HCT116 (cell line): ENCODE results near the gene GID4. TPM values are rescaled to one million over a fixed set of nuclear protein-coding genes. Genes with fewer than 3 reads are reported as not detected.

Experiments used
- ATAC-seq: fragments of 200-7000 bp; cut with Tn5 transposase; 2 replicates; pipeline ENCODE4 v1.9.1; 2020; ENCODE audit warnings: mild to moderate bottlenecking, moderate library complexity
- BruUV-seq: library from RNA; stranded (reverse); fragments of 400-500 nt; replicated peaks from 2 replicates; lab custom pipeline; 2021; lab: Mats Ljungman, UMichigan
- CTCF ChIA-PET: fragments of 300-600 bp; sonication (Branson Sonifier 250); formaldehyde crosslinking; loops from one replicate; lab custom pipeline; 2021; ENCODE audit warnings: antibody characterized with exemption; lab: Charles Lee
- POLR2A ChIA-PET: fragments of 300-600, 350-600 bp; sonication (Branson Sonifier 250); formaldehyde crosslinking; loops from one replicate; lab custom pipeline; 2021; ENCODE audit warnings: antibody characterized with exemption; lab: Charles Lee
- RAD21 ChIA-PET, 2 experiments: fragments of 300-600 bp; sonication (Branson Sonifier 250); formaldehyde crosslinking; loops; one replicate each; lab custom pipeline; 2023; ENCODE audit warnings: low total read pairs in 2 of 2; ENCODE audit not compliant: uncharacterized antibody in 2 of 2, unreplicated experiment in 2 of 2, low non-redundant PET in 1 of 2; lab: Charles Lee
- DNase-seq: peaks from one replicate; pipeline ENCODE4 v3.0.0-alpha.2; 2010; ENCODE audit warnings: low read depth, low spot score
- H2AFZ ChIP-seq: fragments of 200-600 bp; shearing (Covaris generic), sonication (generic); 2 replicates; pipeline ENCODE4 v1.6.1; 2017; ENCODE audit warnings: low read depth, mixed run types, mixed read lengths, antibody characterized with exemption, low read length; ENCODE audit not compliant: poor library complexity, severe bottlenecking
- H3K27ac ChIP-seq: 2 replicates; pipeline ENCODE4 v1.5.1; 2012; ENCODE audit warnings: low read depth, low read length
- H3K27me3 ChIP-seq: fragments of 200-600 bp; sonication (generic); 2 replicates; pipeline ENCODE4 v1.6.1; 2016; ENCODE audit warnings: mixed run types, low read length, mixed read lengths; ENCODE audit not compliant: insufficient read depth
- H3K36me3 ChIP-seq, 2 experiments: fragments of 200-500 bp in 1 of 2; fragments of 200-600 bp in 1 of 2; sonication (Bioruptor generic) in 1 of 2; sonication (generic) in 1 of 2; 2 replicates each; pipeline versions ENCODE4 v1.5.1 to v1.6.1; 2014 to 2016; ENCODE audit warnings: low read length in 2 of 2, inconsistent platforms in 1 of 2, mixed read lengths in 1 of 2, mixed run types in 1 of 2; ENCODE audit not compliant: insufficient read depth in 2 of 2, control insufficient read depth in 1 of 2
- H3K4me1 ChIP-seq, 2 experiments: fragments of 200-600 bp in 1 of 2; sonication (generic) in 1 of 2; 2 replicates each; pipeline versions ENCODE4 v1.5.1 to v1.6.1; 2012 to 2017; ENCODE audit warnings: low read length in 2 of 2, inconsistent platforms in 1 of 2, mild to moderate bottlenecking in 1 of 2, mixed read lengths in 1 of 2, mixed run types in 1 of 2, moderate library complexity in 1 of 2; ENCODE audit not compliant: insufficient read depth in 2 of 2, control insufficient read depth in 1 of 2
- H3K4me2 ChIP-seq: fragments of 200-600 bp; sonication (generic); 2 replicates; pipeline ENCODE4 v1.6.1; 2017; ENCODE audit warnings: mixed run types, low read length, mixed read lengths
- H3K4me3 ChIP-seq, 2 experiments: fragments of 200-600 bp in 1 of 2; sonication (generic) in 1 of 2; replicated peaks in 1 of 2; 2 replicates each; pipeline ENCODE4 v1.5.1; 2011 to 2016; ENCODE audit warnings: low read length in 2 of 2, control low read depth in 1 of 2, low read depth in 1 of 2, mild to moderate bottlenecking in 1 of 2, mixed read lengths in 1 of 2, mixed run types in 1 of 2
- H3K79me2 ChIP-seq: fragments of 200-600 bp; sonication (generic); 2 replicates; pipeline ENCODE4 v1.6.1; 2017; ENCODE audit warnings: mild to moderate bottlenecking, mixed run types, low read length, moderate library complexity, mixed read lengths; ENCODE audit not compliant: insufficient read depth
- H3K9ac ChIP-seq: fragments of 200-600 bp; sonication (generic); 2 replicates; pipeline ENCODE4 v1.6.1; 2016; ENCODE audit warnings: low read length, mixed read lengths
- H3K9me2 ChIP-seq: fragments of 200-600 bp; sonication (generic), shearing (Covaris generic); 2 replicates; pipeline ENCODE4 v1.6.1; 2017; ENCODE audit warnings: mixed run types, mild to moderate bottlenecking, moderate library complexity; ENCODE audit not compliant: insufficient read depth
- H3K9me3 ChIP-seq, 2 experiments: fragments of 200-500 bp in 1 of 2; fragments of 200-600 bp in 1 of 2; sonication (Bioruptor generic) in 1 of 2; sonication (generic) in 1 of 2; 2 replicates each; pipeline ENCODE4 v1.6.1; 2014 to 2017; ENCODE audit warnings: low read length in 2 of 2, mixed read lengths in 2 of 2, inconsistent platforms in 1 of 2, low read depth in 1 of 2, mild to moderate bottlenecking in 1 of 2, mixed run types in 1 of 2, moderate library complexity in 1 of 2; ENCODE audit not compliant: control insufficient read depth in 1 of 2, insufficient read depth in 1 of 2
- H4K20me1 ChIP-seq: fragments of 200-600 bp; sonication (generic), shearing (Covaris generic); 2 replicates; pipeline ENCODE4 v1.6.1; 2017; ENCODE audit warnings: mixed run types, mild to moderate bottlenecking, moderate library complexity; ENCODE audit not compliant: insufficient read depth
- CBX3 ChIP-seq: IDR thresholded peaks from 2 replicates; pipeline ENCODE4 v1.6.1; 2012; ENCODE audit warnings: low read depth
- EGR1 ChIP-seq: IDR thresholded peaks from 2 replicates; pipeline ENCODE4 v1.6.1; 2012; ENCODE audit warnings: low read depth
- ELF1 ChIP-seq: IDR thresholded peaks from 2 replicates; pipeline ENCODE4 v1.6.1; 2012; ENCODE audit warnings: low read depth, borderline replicate concordance
- EZH2 ChIP-seq: fragments of 200-600 bp; sonication (generic); IDR thresholded peaks from 2 replicates; pipeline ENCODE4 v1.6.1; 2017; ENCODE audit warnings: antibody characterized with exemption, mixed run types
- EZH2phosphoT487 ChIP-seq: fragments of 200-600 bp; IDR thresholded peaks from 2 replicates; pipeline ENCODE4 v1.6.1; 2018; ENCODE audit warnings: antibody characterized with exemption, borderline replicate concordance
- FOSL1 ChIP-seq: IDR thresholded peaks from 2 replicates; pipeline ENCODE4 v1.6.1; 2012; ENCODE audit warnings: low read depth
- MAX ChIP-seq: IDR thresholded peaks from 2 replicates; pipeline ENCODE4 v1.6.1; 2012
- POLR2A ChIP-seq: IDR thresholded peaks from 2 replicates; pipeline ENCODE4 v1.7.0; 2011; ENCODE audit warnings: borderline replicate concordance; ENCODE audit not compliant: insufficient read depth, insufficient read length; ENCODE audit errors: extremely low read depth
- RAD21 ChIP-seq: IDR thresholded peaks from 2 replicates; pipeline ENCODE4 v1.6.1; 2012; ENCODE audit warnings: low read depth, mild to moderate bottlenecking
- SIN3A ChIP-seq: IDR thresholded peaks from 2 replicates; pipeline ENCODE4 v1.6.1; 2012; ENCODE audit warnings: low read depth
- SP1 ChIP-seq: IDR thresholded peaks from 2 replicates; pipeline ENCODE4 v1.6.1; 2012; ENCODE audit warnings: low read depth
- TCF7L2 ChIP-seq: IDR thresholded peaks from 2 replicates; pipeline ENCODE4 v1.7.0; 2011; ENCODE audit warnings: borderline replicate concordance, inconsistent platforms; ENCODE audit not compliant: insufficient read depth, insufficient read length; ENCODE audit errors: extremely low read depth
- YY1 ChIP-seq: IDR thresholded peaks from 2 replicates; pipeline ENCODE4 v1.6.1; 2011; ENCODE audit warnings: low read length, low read depth, moderate library complexity, mild to moderate bottlenecking; ENCODE audit not compliant: insufficient replicate concordance; ENCODE audit errors: extremely low read depth
- intact Hi-C: fragments of 100-400 bp; cut with micrococcal nuclease; formaldehyde crosslinking; loops from 2 replicates; pipeline ENCODE4 v1.10.0; 2022
- total RNA-seq: library from RNA; stranded (reverse); gene quantifications from one replicate; pipeline ENCODE4 v1.2.1, GENCODE V29; 2021; ENCODE audit not compliant: unreplicated experiment

Gene GID4
- total RNA-seq, 1 experiment from 2014 or later: 10.8 TPM

DNA sequence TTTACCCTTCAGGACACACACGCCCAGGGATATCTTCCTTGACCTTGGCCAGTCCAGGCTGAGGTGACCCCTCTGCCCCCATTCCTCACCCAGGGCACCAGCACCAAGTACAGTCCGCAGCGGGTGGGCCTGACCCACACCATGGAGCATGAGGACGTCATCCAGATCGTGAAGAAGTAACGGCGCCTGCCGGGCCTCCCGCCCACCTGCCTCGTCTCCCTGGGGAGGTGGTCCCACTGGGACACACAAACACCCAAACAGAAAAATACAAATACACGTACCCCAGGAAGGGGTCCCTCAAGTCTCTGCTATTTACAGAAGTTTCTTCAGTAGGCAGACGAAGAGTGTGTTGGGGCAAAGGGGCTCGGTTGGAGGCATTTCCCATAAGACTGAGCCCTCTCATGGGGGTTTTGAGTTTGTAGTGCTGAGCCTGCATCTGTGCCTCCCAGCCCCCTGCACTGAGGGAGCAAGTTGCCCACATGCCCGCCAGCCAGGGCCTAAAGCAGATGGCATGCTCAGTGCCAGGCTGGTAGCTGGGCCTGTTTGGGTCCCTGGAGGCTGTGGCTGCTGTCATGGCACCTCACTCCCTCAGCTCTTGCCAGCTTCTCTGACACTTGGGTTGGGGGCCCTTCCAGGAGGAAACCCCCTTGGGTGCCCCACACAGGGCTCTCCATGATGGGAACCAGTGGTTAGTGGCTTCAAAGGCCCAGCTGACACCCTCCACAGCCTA is 68.0 kb downstream of the GID4 start:
- intact Hi-C loops: no loop called here
- Histone ChIP-seq H3K27ac (no peak overlapping the region), H3K9ac (no peak overlapping the region), H4K20me1 (no peaks in the 10 kb centered on the region), H2AFZ (no peak overlapping the region), H3K9me2 (no peaks in the 10 kb centered on the region), H3K4me1 (no peaks in the 10 kb centered on the region), H3K36me3 (peaks cover 0 to 3% of the 10 kb centered on the region in 2 experiments; a peak in 1 of 4 replicates), H3K9me3 (no peaks in the 10 kb centered on the region), H3K4me2 (no peak overlapping the region), H3K27me3 (no peaks in the 10 kb centered on the region), H3K4me3 (no peak overlapping the region), H3K79me2 (no peaks in the 10 kb centered on the region)
- no peak for DNase-seq
- no TSS peak for BruUV-seq
- no peak for ATAC-seq
- ChIA-PET CTCF (no interaction called here), RAD21 (no interaction called here), POLR2A (no interaction called here)
- TF ChIP-seq FOSL1: no peak
- TF ChIP-seq MAX: no peak
- TF ChIP-seq POLR2A: no peak
- no peak for TF ChIP-seq EZH2phosphoT487
- TF ChIP-seq ELF1: no peak
- no peak for TF ChIP-seq RAD21

DNA sequence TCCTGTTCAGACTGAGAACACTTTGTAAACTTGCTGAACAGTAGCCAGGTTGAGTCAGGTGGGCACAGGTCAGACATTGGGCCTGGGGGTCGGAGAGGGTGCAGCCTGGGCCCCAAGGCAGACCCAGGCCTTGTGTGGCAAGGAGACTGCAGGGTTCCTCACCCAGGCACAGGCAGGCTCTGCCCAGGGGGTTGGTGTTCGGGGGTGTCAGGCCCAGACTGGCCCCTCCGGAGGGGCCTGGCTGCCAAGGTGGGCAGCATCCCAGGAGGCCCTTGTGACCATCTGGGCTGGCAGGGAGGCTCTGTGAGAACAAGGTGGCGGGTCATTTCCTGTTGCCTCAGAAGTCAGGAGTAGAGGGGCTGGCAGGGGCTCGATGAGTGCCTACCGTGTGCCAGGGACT is 68.8 kb downstream of the GID4 start:
- Histone ChIP-seq H3K9me3 (no peaks in the 10 kb centered on the region), H3K9me2 (no peaks in the 10 kb centered on the region), H3K4me3 (no peak overlapping the region), H3K27me3 (no peaks in the 10 kb centered on the region), H3K79me2 (no peaks in the 10 kb centered on the region), H2AFZ (no peak overlapping the region), H4K20me1 (no peaks in the 10 kb centered on the region), H3K9ac (no peak overlapping the region), H3K36me3 (peaks cover 0 to 2% of the 10 kb centered on the region in 2 experiments; a peak in 1 of 4 replicates), H3K4me2 (no peak overlapping the region), H3K27ac (no peak overlapping the region), H3K4me1 (no peaks in the 10 kb centered on the region)
- ATAC-seq (no peak), DNase-seq (no peak)
- TF ChIP-seq SIN3A (no peak), ELF1 (no peak), EGR1 (no peak), EZH2 (no peak), CBX3 (no peak), TCF7L2 (no peak), SP1 (no peak), YY1 (no peak), POLR2A (no peak)
- ChIA-PET POLR2A (no interaction called here), RAD21 (no interaction called here), CTCF (no interaction called here)
- intact Hi-C loops: no loop called here
- no TSS peak for BruUV-seq
